Breast epithelium (tissue), 4 donors: ENCODE data around the gene MGAT5. TPM values are rescaled to one million over a fixed set of nuclear protein-coding genes. Genes with fewer than 3 reads are reported as not detected.

Experiments
- DNase-seq, 2 donors: peaks; one replicate each; pipeline ENCODE4 v3.0.0-alpha.2; 2019; ENCODE audit warnings: low spot score in 2 of 2
- H3K27ac ChIP-seq, 2 donors: fragments of 200-600 bp; sonication (generic) in 1 of 2; one replicate each; pipeline ENCODE4 v1.5.1; 2016 to 2019; ENCODE audit warnings: mild to moderate bottlenecking in 1 of 2
- H3K27me3 ChIP-seq, 2 donors: fragments of 200-600 bp; sonication (generic) in 1 of 2; one replicate each; pipeline versions ENCODE4 v1.5.1 to v1.6.0; 2017 to 2019; ENCODE audit warnings: control low read depth in 1 of 2, mild to moderate bottlenecking in 1 of 2
- H3K36me3 ChIP-seq: fragments of 200-600 bp; one replicate; pipeline ENCODE4 v1.5.1; 2019
- H3K4me1 ChIP-seq, 2 donors: fragments of 200-600 bp; sonication (generic); one replicate each; pipeline ENCODE4 v1.5.1; 2016 to 2019; ENCODE audit warnings: control low read depth in 1 of 2
- H3K4me3 ChIP-seq, 3 donors: fragments of 200-600 bp; sonication (generic); 1 replicate in 2 of 3; 2 replicates in 1 of 3; pipeline ENCODE4 v1.5.1; 2016 to 2019; ENCODE audit warnings: mild to moderate bottlenecking in 3 of 3, moderate library complexity in 2 of 3
- H3K9me3 ChIP-seq, 2 donors: fragments of 200-600 bp; sonication (generic) in 1 of 2; one replicate each; pipeline ENCODE4 v1.5.1; 2016 to 2019; ENCODE audit warnings: control low read depth in 1 of 2
- POLR2A ChIP-seq: fragments of 450-650 bp; IDR thresholded peaks from one replicate; pipeline ENCODE4 v1.6.1; 2016; ENCODE audit warnings: antibody characterized with exemption, mild to moderate bottlenecking, moderate library complexity
- POLR2AphosphoS5 ChIP-seq, 3 donors: sonication (generic); formaldehyde crosslinking; IDR thresholded peaks; one replicate each; pipeline ENCODE4 v1.6.1; 2017; ENCODE audit warnings: antibody characterized with exemption in 3 of 3
- intact Hi-C: fragments of 100-400 bp; cut with DNase I; formaldehyde crosslinking; loops from one replicate; pipeline ENCODE4 v1.15.1; 2023; ENCODE audit warnings: low total_unique reads
- total RNA-seq, 3 donors: library from RNA; depleted of rRNA; stranded (reverse); fragments of >200 nt; gene quantifications; one replicate each; pipeline ENCODE4 v1.1.0, GENCODE V29; 2016
- TF ChIP-seq, protein P1 (sequence below), 3 donors: fragments of 450-650 bp; IDR thresholded peaks; one replicate each; pipeline ENCODE4 v1.5.1; 2016 to 2017; ENCODE audit warnings: antibody characterized with exemption in 3 of 3, mild to moderate bottlenecking in 3 of 3, moderate library complexity in 3 of 3

The MGAT5 gene
- total RNA-seq, 3 donors from 2014 or later = 30.5 to 42.6 (median 34.4) TPM

DNA sequence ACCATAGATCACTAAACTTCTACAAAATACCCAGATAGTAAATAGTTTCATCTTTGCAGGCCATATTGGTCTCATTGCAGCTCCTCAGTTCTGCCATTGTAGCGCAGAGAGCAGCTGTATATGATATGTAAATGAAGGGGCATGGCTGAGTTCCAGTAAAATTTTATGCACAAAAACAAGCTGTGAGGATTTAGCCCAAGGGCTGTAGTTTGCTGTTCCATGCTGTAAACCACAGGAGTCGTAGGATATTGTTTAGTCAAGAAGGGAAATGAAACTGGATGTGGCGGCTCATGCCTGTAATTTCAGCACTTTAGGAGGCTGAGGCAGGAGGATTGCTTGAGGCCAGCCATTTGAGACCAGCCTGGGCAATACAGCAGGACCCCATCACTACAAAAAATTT, 83.0 kb downstream of the MGAT5 start:
- no peaks in the 10 kb centered on the region for H3K27me3 ChIP-seq
- no peak overlapping the region for H3K27ac ChIP-seq
- no peaks in the 10 kb centered on the region for H3K9me3 ChIP-seq
- intact Hi-C loops = no loop called here
- H3K36me3 ChIP-seq = no peaks in the 10 kb centered on the region
- no peak overlapping the region for H3K4me3 ChIP-seq
- TF ChIP-seq, protein P1, sequence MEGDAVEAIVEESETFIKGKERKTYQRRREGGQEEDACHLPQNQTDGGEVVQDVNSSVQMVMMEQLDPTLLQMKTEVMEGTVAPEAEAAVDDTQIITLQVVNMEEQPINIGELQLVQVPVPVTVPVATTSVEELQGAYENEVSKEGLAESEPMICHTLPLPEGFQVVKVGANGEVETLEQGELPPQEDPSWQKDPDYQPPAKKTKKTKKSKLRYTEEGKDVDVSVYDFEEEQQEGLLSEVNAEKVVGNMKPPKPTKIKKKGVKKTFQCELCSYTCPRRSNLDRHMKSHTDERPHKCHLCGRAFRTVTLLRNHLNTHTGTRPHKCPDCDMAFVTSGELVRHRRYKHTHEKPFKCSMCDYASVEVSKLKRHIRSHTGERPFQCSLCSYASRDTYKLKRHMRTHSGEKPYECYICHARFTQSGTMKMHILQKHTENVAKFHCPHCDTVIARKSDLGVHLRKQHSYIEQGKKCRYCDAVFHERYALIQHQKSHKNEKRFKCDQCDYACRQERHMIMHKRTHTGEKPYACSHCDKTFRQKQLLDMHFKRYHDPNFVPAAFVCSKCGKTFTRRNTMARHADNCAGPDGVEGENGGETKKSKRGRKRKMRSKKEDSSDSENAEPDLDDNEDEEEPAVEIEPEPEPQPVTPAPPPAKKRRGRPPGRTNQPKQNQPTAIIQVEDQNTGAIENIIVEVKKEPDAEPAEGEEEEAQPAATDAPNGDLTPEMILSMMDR (IDR thresholded peaks at IDR 0.05) = no peak
- TF ChIP-seq POLR2A (no peak), POLR2AphosphoS5 (IDR thresholded peaks at IDR 0.05) (no peak)
- no peaks in the 10 kb centered on the region for H3K4me1 ChIP-seq
- DNase-seq = no peak

DNA sequence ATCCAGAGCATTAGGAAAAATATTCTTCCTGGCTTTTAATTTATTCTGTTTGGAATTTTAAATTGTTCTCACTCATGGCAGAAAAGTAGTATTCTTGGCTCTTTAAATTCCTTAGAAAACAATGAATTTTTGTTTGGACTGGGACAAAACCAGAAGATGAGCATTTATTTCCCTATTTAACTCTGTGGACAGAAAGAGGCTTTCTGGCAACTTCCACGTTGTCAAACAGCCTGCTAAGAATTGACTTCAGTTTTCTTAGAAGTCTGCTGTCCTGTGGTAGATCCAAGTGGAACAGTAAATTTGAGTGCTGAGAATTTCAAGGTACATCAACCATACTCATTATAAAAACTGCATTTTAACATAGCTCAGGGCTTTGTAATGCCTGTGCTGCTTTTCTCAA, 83.8 kb downstream of the MGAT5 start:
- Histone ChIP-seq H3K36me3 (no peaks in the 10 kb centered on the region), H3K4me3 (no peak overlapping the region), H3K9me3 (no peaks in the 10 kb centered on the region), H3K27ac (no peak overlapping the region), H3K27me3 (no peaks in the 10 kb centered on the region), H3K4me1 (no peaks in the 10 kb centered on the region)
- no peak for DNase-seq
- intact Hi-C loops = no loop called here
- no peak for TF ChIP-seq POLR2AphosphoS5 (IDR thresholded peaks at IDR 0.05)
- TF ChIP-seq, protein P1 (IDR thresholded peaks at IDR 0.05) = no peak
- TF ChIP-seq POLR2A = no peak

GRCh38 chr2:134338208-134338607, 84.3 kb downstream of the MGAT5 start:
- Histone ChIP-seq H3K36me3 (no peaks in the 10 kb centered on the region), H3K27ac (no peak overlapping the region), H3K4me3 (no peak overlapping the region), H3K4me1 (no peaks in the 10 kb centered on the region), H3K9me3 (no peaks in the 10 kb centered on the region), H3K27me3 (no peaks in the 10 kb centered on the region)
- DNase-seq = no peak
- intact Hi-C loops = no loop called here
- no peak for TF ChIP-seq POLR2AphosphoS5 (IDR thresholded peaks at IDR 0.05)
- TF ChIP-seq, protein P1 (IDR thresholded peaks at IDR 0.05) = no peak
- TF ChIP-seq POLR2A = no peak

DNA sequence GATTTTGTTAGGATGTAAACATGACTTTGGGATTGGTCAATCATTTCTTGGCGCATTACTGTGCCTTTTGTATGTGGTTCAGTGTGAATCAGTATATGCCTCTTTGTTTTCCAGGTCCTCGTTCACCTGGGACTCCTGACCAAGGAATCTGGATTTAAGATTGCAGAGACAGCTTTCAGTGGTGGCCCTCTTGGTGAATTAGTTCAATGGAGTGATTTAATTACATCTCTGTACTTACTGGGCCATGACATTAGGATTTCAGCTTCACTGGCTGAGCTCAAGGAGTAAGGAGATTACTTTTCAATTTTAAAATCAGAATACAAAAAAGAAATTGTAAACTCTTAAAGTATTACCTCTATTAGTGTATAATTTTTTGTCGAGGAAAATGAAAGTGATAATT, 87.6 kb downstream of the MGAT5 start:
- Histone ChIP-seq H3K27ac (no peak overlapping the region), H3K9me3 (no peaks in the 10 kb centered on the region), H3K27me3 (no peaks in the 10 kb centered on the region), H3K4me3 (no peak overlapping the region), H3K36me3 (no peaks in the 10 kb centered on the region), H3K4me1 (no peaks in the 10 kb centered on the region)
- TF ChIP-seq POLR2AphosphoS5 (IDR thresholded peaks at IDR 0.05) = no peak
- TF ChIP-seq, protein P1 (IDR thresholded peaks at IDR 0.05) = no peak
- no peak for TF ChIP-seq POLR2A
- no peak for DNase-seq
- intact Hi-C loops = no loop called here

GRCh38 chr2:134344954-134345697, 91.3 kb downstream of the MGAT5 start:
- H3K4me1 ChIP-seq = no peaks in the 10 kb centered on the region
- H3K9me3 ChIP-seq = no peaks in the 10 kb centered on the region
- H3K27me3 ChIP-seq = no peaks in the 10 kb centered on the region
- TF ChIP-seq POLR2A (no peak), POLR2AphosphoS5 (IDR thresholded peaks at IDR 0.05) (no peak)
- TF ChIP-seq, protein P1 (IDR thresholded peaks at IDR 0.05) = no peak
- H3K27ac ChIP-seq = no peak overlapping the region
- H3K36me3 ChIP-seq = no peaks in the 10 kb centered on the region
- H3K4me3 ChIP-seq = no peak overlapping the region
- no peak for DNase-seq
- intact Hi-C loops = no loop called here
